ENCODE measurements around the gene MYCBPAP. TPM values are rescaled to one million over a fixed set of nuclear protein-coding genes. Genes with fewer than 3 reads are reported as not detected.

MYCBPAP gene
- total RNA-seq, 4 donors from 2014 or later: 0.78 to 3.2 (median 1.6) TPM

- peaks cover 15 to 19% of the 10 kb centered on the region in 2 donors for H3K4me1 ChIP-seq
- TF ChIP-seq POLR2A (IDR thresholded peaks at IDR 0.05) (no peak), CTCF (IDR thresholded peaks at IDR 0.05) (no peak)
- no peaks in the 10 kb centered on the region for H3K27me3 ChIP-seq
- H3K9me3 ChIP-seq: no peaks in the 10 kb centered on the region
- H3K27ac ChIP-seq: peak overlapping the region; percentile 25 to 73 (median 70)
- WGBS, 2 donors: 67 to 95% methylated on average over 4 to 9 of the region's 9 CpGs
- no peak for DNase-seq
- intact Hi-C loops (cut with DNase I): loop anchor here (5.0 kb wide), 1 partner anchor 54 kb away; no protein-coding TSS in a partner anchor
- H3K36me3 ChIP-seq: no peaks in the 10 kb centered on the region
- H3K4me3 ChIP-seq (replicated peaks in 1 of 3): peak overlapping the region; percentile 9 to 39 (median 19)
These were observed 33.1 kb downstream of the MYCBPAP start for GRCh38 chr17:50541402-50541715.

DNA sequence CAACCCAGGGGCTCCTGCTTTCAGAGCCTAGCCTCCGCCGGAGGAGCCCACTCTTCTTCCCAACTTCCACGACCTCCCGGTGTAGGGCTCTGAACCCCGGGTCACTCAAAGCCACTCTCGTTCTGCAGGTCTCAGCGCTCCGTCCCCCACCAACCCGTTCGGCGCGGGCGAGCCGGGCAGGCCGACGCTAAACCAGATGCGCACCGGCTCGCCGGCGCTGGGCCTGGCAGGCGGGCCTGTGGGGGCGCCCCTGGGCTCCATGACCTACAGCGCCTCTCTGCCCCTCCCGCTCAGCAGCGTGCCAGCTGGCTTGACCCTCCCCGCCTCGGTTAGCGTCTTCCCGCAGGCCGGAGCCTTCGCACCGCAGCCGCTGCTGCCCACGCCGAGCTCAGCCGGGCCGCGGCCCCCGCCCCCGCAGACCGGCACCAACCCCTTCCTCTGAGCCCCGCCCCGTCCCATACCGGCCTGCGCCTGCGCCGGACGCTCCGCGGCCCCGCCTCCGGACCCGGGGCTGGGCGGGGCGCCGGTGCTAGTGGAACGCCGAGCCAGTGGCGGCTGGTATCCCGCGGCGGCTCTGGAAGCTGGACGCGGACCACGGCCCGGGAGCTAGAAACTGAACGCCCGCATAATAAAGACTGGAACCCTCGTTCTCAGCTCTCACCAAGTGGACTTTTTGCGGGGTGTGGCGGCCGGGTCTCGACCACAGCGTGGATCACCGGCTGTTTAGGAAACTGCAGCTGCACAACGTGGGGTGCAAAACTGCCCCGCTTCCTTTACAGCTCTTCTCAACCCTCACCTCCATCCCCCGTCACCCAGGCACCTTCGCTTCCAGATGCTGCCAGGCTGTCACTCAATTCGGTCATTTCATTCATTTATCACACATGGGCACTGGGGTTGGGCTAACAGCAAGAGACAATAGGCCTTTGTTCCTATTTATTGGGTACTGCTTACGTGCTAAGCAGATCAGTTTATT, 33.8 kb downstream of the MYCBPAP start:
- Histone ChIP-seq H3K27me3 (no peaks in the 10 kb centered on the region), H3K9me3 (no peaks in the 10 kb centered on the region), H3K4me1 (peaks cover 15 to 19% of the 10 kb centered on the region in 2 donors), H3K4me3 (replicated peaks in 1 of 3) (peak overlapping the region; percentile 9 to 39 (median 19)), H3K36me3 (no peaks in the 10 kb centered on the region), H3K27ac (peak overlapping the region; percentile 25 to 73 (median 70))
- peak; percentile 88 for DNase-seq
- peak in 1 of 2 donors; percentile 84 for TF ChIP-seq POLR2A (IDR thresholded peaks at IDR 0.05)
- no peak for TF ChIP-seq CTCF (IDR thresholded peaks at IDR 0.05)
- 3 to 6% methylated on average over 24 to 58 of the region's 82 CpGs for WGBS, 2 donors
- intact Hi-C loops (cut with DNase I): loop anchor here (5.0 kb wide), 1 partner anchor 55 kb away; no protein-coding TSS in a partner anchor

DNA sequence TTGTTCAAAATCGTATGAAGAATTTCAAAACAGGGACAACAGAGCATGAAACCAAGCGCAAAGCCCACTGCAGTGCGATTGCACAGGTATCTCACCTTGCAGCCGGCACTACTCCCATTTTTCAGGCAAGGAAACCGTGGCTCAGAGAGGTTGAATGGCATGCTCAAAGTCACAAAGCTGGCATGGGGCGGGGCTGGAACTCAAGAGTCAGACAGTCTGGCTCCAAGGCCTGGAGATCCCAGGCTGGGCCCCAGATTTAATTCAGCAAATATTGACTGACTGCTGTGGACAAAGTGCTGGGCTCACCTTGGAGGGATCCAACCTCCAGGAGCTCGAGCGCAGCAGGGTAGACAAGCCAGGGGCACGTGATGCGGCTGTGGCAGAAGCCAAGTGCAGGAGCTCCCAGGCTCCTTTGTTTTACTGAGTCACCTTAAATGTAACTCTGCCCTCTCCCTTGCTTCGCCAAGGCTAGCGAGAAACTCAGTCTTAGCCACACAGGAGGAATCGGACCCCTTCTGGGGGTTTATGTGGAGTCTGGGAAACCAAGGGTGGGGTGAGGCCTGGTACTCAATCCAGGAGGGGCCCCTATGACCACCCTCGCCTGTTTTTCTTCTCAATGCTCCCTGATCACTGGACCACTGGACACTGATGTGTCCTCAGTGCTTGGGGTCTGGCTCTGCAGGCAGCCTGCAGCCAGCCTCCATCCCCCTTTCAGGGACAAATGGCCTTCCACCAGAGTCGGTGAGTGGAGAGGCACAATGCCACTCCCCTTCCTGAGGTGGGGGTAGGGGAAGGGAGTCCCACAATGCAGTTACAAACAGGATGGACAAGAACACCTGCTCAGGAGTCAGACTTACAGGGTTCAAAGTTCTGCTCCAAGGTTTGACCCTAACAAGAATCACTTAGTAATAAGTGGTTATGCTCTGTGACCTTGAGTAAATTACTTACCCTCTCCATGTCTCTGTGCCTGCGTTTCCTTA, 34.8 kb downstream of the MYCBPAP start:
- Histone ChIP-seq H3K4me1 (peaks cover 23 to 29% of the 10 kb centered on the region in 2 donors), H3K27ac (peak overlapping the region in 1 of 3 donors; percentile 73), H3K4me3 (replicated peaks in 1 of 3) (no peak overlapping the region), H3K9me3 (no peaks in the 10 kb centered on the region), H3K27me3 (no peaks in the 10 kb centered on the region), H3K36me3 (no peaks in the 10 kb centered on the region)
- TF ChIP-seq POLR2A (IDR thresholded peaks at IDR 0.05) (no peak), CTCF (IDR thresholded peaks at IDR 0.05) (no peak)
- intact Hi-C loops (cut with DNase I): loop anchor here (5.0 kb wide), 1 partner anchor 56 kb away; no protein-coding TSS in a partner anchor
- 84 to 89% methylated on average over 15 to 16 of the region's 16 CpGs for WGBS, 2 donors
- DNase-seq: no peak

DNA sequence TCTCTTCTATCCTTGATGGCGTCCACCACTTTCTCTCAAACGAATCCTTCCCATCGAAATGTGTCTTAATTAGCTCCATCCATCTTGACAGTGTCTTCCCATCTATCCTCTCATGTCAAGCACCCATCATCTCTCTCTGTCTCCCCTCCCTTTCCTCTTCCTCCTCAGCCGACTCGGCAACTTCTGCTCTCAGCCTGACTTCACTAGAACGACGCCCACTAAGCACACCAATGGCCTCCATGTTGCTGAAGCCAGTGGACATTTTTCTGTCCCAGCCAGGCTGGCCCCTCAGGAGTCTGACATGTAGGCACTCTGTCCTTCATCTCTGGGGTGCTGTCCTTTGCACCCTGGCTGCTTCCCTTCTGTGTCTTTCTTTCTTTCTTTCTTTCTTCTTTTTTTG, 36.3 kb downstream of the MYCBPAP start:
- Histone ChIP-seq H3K9me3 (no peaks in the 10 kb centered on the region), H3K4me1 (peaks cover 23 to 30% of the 10 kb centered on the region in 2 donors), H3K36me3 (no peaks in the 10 kb centered on the region), H3K27ac (no peak overlapping the region), H3K27me3 (no peaks in the 10 kb centered on the region), H3K4me3 (replicated peaks in 1 of 3) (no peak overlapping the region)
- TF ChIP-seq CTCF (IDR thresholded peaks at IDR 0.05): no peak
- no peak for TF ChIP-seq POLR2A (IDR thresholded peaks at IDR 0.05)
- intact Hi-C loops (cut with DNase I): loop anchor here (5.0 kb wide), 1 partner anchor 57 kb away; no protein-coding TSS in a partner anchor
- no peak for DNase-seq
- WGBS, 2 donors: 65 to 70% methylated on average over 7 of the region's 7 CpGs

All from thyroid gland (tissue), 4 donors.